GM21619 (cell line): ENCODE data around the gene KCNJ6.
"Not testable (repeated sequence)": the region's sequence is repeated elsewhere in the genome, so short reads cannot be mapped to it uniquely, and the experiment has no call there.

Experiments used
- ATAC-seq: cut with Tn5 transposase; IDR thresholded peaks from one replicate; pipeline ENCODE4 v1.9.1; 2021; ENCODE audit not compliant: unreplicated experiment

Gene KCNJ6

GRCh38 chr21:37619464-37619974 is 296.7 kb downstream of the KCNJ6 start:
- ATAC-seq, result no peak

GRCh38 chr21:37618081-37618480 is 298.2 kb downstream of the KCNJ6 start:
- no peak for ATAC-seq

- no peak for ATAC-seq
Observed at GRCh38 chr21:37615962-37616361, 300.3 kb downstream of the KCNJ6 start.

- ATAC-seq, result no peak
Observed at GRCh38 chr21:37614351-37614875, 301.8 kb downstream of the KCNJ6 start.

GRCh38 chr21:37607081-37607480 is 309.2 kb downstream of the KCNJ6 start:
- no peak for ATAC-seq

GRCh38 chr21:37606549-37606948 is 309.7 kb downstream of the KCNJ6 start:
- no peak for ATAC-seq

GRCh38 chr21:37605006-37605405 is 311.3 kb downstream of the KCNJ6 start:
- ATAC-seq, result no peak

GRCh38 chr21:37603129-37603528 is 313.1 kb downstream of the KCNJ6 start:
- ATAC-seq, result no peak

GRCh38 chr21:37601915-37602314 is 314.3 kb downstream of the KCNJ6 start:
- no peak for ATAC-seq

GRCh38 chr21:37601027-37601426 is 315.2 kb downstream of the KCNJ6 start:
- ATAC-seq, result no peak

- ATAC-seq, result no peak
Observed at GRCh38 chr21:37595944-37596343, 320.3 kb downstream of the KCNJ6 start.

- ATAC-seq, result no peak
Observed at GRCh38 chr21:37594472-37594951, 321.7 kb downstream of the KCNJ6 start.

- ATAC-seq, result no peak
Observed at GRCh38 chr21:37593740-37594471, 322.4 kb downstream of the KCNJ6 start.

GRCh38 chr21:37593015-37593414 is 323.2 kb downstream of the KCNJ6 start:
- no peak for ATAC-seq

- ATAC-seq, result no peak
Observed at GRCh38 chr21:37592496-37592895, 323.8 kb downstream of the KCNJ6 start.

GRCh38 chr21:37591994-37592393 is 324.3 kb downstream of the KCNJ6 start:
- ATAC-seq, result not testable (repeated sequence)

GRCh38 chr21:37590836-37591235 is 325.4 kb downstream of the KCNJ6 start:
- ATAC-seq, result not testable (repeated sequence)

- ATAC-seq, result not testable (repeated sequence)
Observed at GRCh38 chr21:37588644-37589043, 327.6 kb downstream of the KCNJ6 start.

- no peak for ATAC-seq
Observed at GRCh38 chr21:37587635-37588177, 328.6 kb downstream of the KCNJ6 start.

GRCh38 chr21:37587203-37587602 is 329.1 kb downstream of the KCNJ6 start:
- ATAC-seq, result no peak

- ATAC-seq, result no peak
Observed at GRCh38 chr21:37582590-37582989, 333.7 kb downstream of the KCNJ6 start.

- no peak for ATAC-seq
Observed at GRCh38 chr21:37580666-37581065, 335.6 kb downstream of the KCNJ6 start.
